Endothelial cell of umbilical vein (primary cell): ENCODE results near the gene SH3BP4. TPM values are rescaled to one million over a fixed set of nuclear protein-coding genes. Genes with fewer than 3 reads are reported as not detected.
A peak's percentile ranks its signal among the peaks of the same experiment; 100 is the strongest.

Source experiments
- Bru-seq: library from RNA; stranded (reverse); fragments of 400-500 nt; gene quantifications from one replicate; lab custom pipeline; 2021; lab: Mats Ljungman, UMichigan
- BruChase-seq, 2 experiments: library from RNA; stranded (reverse); fragments of 400-500 nt; gene quantifications; one replicate each; lab custom pipeline; 2021; lab: Mats Ljungman, UMichigan
- BruUV-seq: library from RNA; stranded (reverse); fragments of 400-500 nt; replicated peaks from 2 replicates; lab custom pipeline; 2021; lab: Mats Ljungman, UMichigan
- CTCF ChIA-PET: fragments of 300-600, 350-600 bp; sonication (Branson Sonifier 250); formaldehyde crosslinking; loops from one replicate; lab custom pipeline; 2021; ENCODE audit warnings: antibody characterized with exemption, inconsistent platforms; lab: Charles Lee
- POLR2A ChIA-PET: fragments of 300-600, 350-600 bp; sonication (Branson Sonifier 250); formaldehyde crosslinking; loops from one replicate; lab custom pipeline; 2021; ENCODE audit warnings: antibody characterized with exemption, inconsistent platforms; lab: Charles Lee
- DNase-seq: peaks from one replicate; pipeline ENCODE4 v3.0.0-alpha.2; 2011; ENCODE audit warnings: low read depth, low spot score
- FAIRE-seq: peaks from 2 replicates; lab custom pipeline; 2011; peaks lifted over from hg19 to GRCh38; lab: Jason Lieb, UNC
- H2AFZ ChIP-seq: 2 replicates; pipeline ENCODE4 v1.6.0; 2012; ENCODE audit warnings: low read depth, low read length, control low read depth, inconsistent platforms
- H3K27ac ChIP-seq: 2 replicates; pipeline ENCODE4 v1.5.1; 2011; ENCODE audit warnings: low read depth, mild to moderate bottlenecking, control low read depth, low read length, moderate library complexity; ENCODE audit not compliant: insufficient read depth
- H3K27me3 ChIP-seq, 2 experiments: 2 replicates each; pipeline versions ENCODE4 v1.6.0 to v1.6.1; 2011; ENCODE audit warnings: low read length in 2 of 2, mixed read lengths in 1 of 2; ENCODE audit not compliant: control insufficient read depth in 2 of 2, insufficient read depth in 2 of 2
- H3K36me3 ChIP-seq, 2 experiments: 2 replicates in 1 of 2; 3 replicates in 1 of 2; pipeline ENCODE4 v1.5.1; 2011; ENCODE audit warnings: low read length in 2 of 2, mild to moderate bottlenecking in 1 of 2, moderate library complexity in 1 of 2; ENCODE audit not compliant: control insufficient read depth in 2 of 2, insufficient read depth in 2 of 2; ENCODE audit errors: extremely low read depth in 1 of 2
- H3K4me1 ChIP-seq: 3 replicates; pipeline ENCODE4 v1.5.1; 2011; ENCODE audit warnings: mild to moderate bottlenecking, low read length; ENCODE audit not compliant: control insufficient read depth, insufficient read depth; ENCODE audit errors: extremely low read depth
- H3K4me2 ChIP-seq: 2 replicates; pipeline ENCODE4 v1.6.1; 2011; ENCODE audit warnings: low read length, control low read depth, mixed read lengths; ENCODE audit not compliant: insufficient read depth
- H3K4me3 ChIP-seq, 3 experiments: fragments of 200-600 bp in 1 of 3; sonication (generic), shearing (Covaris generic) in 1 of 3; replicated peaks in 1 of 3; 2 replicates each; pipeline ENCODE4 v1.5.1; 2011 to 2016; ENCODE audit warnings: control low read depth in 3 of 3, low read length in 3 of 3, mild to moderate bottlenecking in 2 of 3, inconsistent platforms in 1 of 3, low read depth in 1 of 3, moderate library complexity in 1 of 3; ENCODE audit not compliant: insufficient read depth in 1 of 3
- H3K79me2 ChIP-seq: 2 replicates; pipeline ENCODE4 v1.6.0; 2012; ENCODE audit warnings: low read length, inconsistent platforms; ENCODE audit not compliant: control insufficient read depth, insufficient read depth
- H3K9ac ChIP-seq: replicated peaks from 2 replicates; pipeline ENCODE3; 2011; ENCODE audit warnings: low read length, control low read depth; ENCODE audit not compliant: insufficient read depth; ENCODE audit errors: extremely low read depth
- H3K9me1 ChIP-seq: replicated peaks from 3 replicates; pipeline ENCODE4 v1.6.0; 2011; ENCODE audit warnings: mild to moderate bottlenecking, low read length; ENCODE audit not compliant: control insufficient read depth, insufficient read depth; ENCODE audit errors: extremely low read depth
- H3K9me3 ChIP-seq: replicated peaks from 2 replicates; pipeline ENCODE4 v1.5.1; 2012; ENCODE audit warnings: low read length, inconsistent platforms; ENCODE audit not compliant: control insufficient read depth, insufficient read depth
- H4K20me1 ChIP-seq: replicated peaks from 2 replicates; pipeline ENCODE3; 2011; ENCODE audit warnings: mild to moderate bottlenecking, low read length; ENCODE audit not compliant: control insufficient read depth, insufficient read depth; ENCODE audit errors: extremely low read depth
- CTCF ChIP-seq, 2 donors: IDR thresholded peaks; 1 replicate in 1 of 2; 2 replicates in 1 of 2; pipeline ENCODE4 v1.5.1; 2011; ENCODE audit warnings: low read length in 2 of 2, mild to moderate bottlenecking in 2 of 2, moderate library complexity in 2 of 2, control low read depth in 1 of 2, inconsistent platforms in 1 of 2, low read depth in 1 of 2; ENCODE audit not compliant: insufficient read depth in 1 of 2; ENCODE audit errors: extremely low read depth in 1 of 2
- EZH2 ChIP-seq: IDR thresholded peaks from 2 replicates; pipeline ENCODE4 v1.6.1; 2012; ENCODE audit warnings: borderline replicate concordance, low read depth, mild to moderate bottlenecking, moderate library complexity, low read length, inconsistent platforms; ENCODE audit not compliant: severe bottlenecking
- FOS ChIP-seq: IDR thresholded peaks from 2 replicates; pipeline ENCODE4 v1.6.1; 2011; ENCODE audit warnings: mild to moderate bottlenecking, low read length, moderate library complexity, borderline replicate concordance; ENCODE audit not compliant: insufficient read depth
- GATA2 ChIP-seq: IDR thresholded peaks from 2 replicates; pipeline ENCODE4 v1.7.0; 2011; ENCODE audit warnings: low read depth, mild to moderate bottlenecking, moderate library complexity, mixed read lengths, low read length; ENCODE audit not compliant: insufficient read length, insufficient read depth
- JUN ChIP-seq: IDR thresholded peaks from 2 replicates; pipeline ENCODE4 v1.6.1; 2011; ENCODE audit warnings: borderline replicate concordance, low read depth; ENCODE audit not compliant: insufficient read length, insufficient read depth
- MAX ChIP-seq: IDR thresholded peaks from 2 replicates; pipeline ENCODE4 v1.6.1; 2011; ENCODE audit not compliant: insufficient read depth, insufficient read length
- MYC ChIP-seq: IDR thresholded peaks from one replicate; pipeline ENCODE4 v1.6.1; 2011; ENCODE audit warnings: mild to moderate bottlenecking, low read depth, low read length
- POLR2A ChIP-seq: IDR thresholded peaks from 2 replicates; pipeline ENCODE4 v1.6.1; 2012; ENCODE audit warnings: low read depth, mild to moderate bottlenecking, control low read depth, low read length
- POLR2AphosphoS5 ChIP-seq: IDR thresholded peaks from 2 replicates; pipeline ENCODE4 v1.6.1; 2012; ENCODE audit warnings: low read depth, mild to moderate bottlenecking, control low read depth, low read length, moderate library complexity; ENCODE audit not compliant: insufficient read depth
- dilution Hi-C: fragments of 300-500 bp; cut with MboI; formaldehyde crosslinking; loops from one replicate; pipeline ENCODE4 v1.15.0; 2019; ENCODE audit warnings: low sequenced_read_pairs; ENCODE audit not compliant: extremely low pct_ligation_motif_present
- intact Hi-C: fragments of 100-400 bp; cut with micrococcal nuclease; formaldehyde crosslinking; loops from one replicate; pipeline ENCODE4 v1.10.0; 2022
- long read RNA-seq: library from polyadenylated mRNA; stranded (forward); transcript quantifications from one replicate; pipeline ENCODE4 v2.0.0, GENCODE V29; 2021
- polyA minus RNA-seq, 3 experiments: library from RNA; depleted of rRNA, polyadenylated mRNA; stranded (reverse); fragments of >200 nt; gene quantifications; 1 replicate in 1 of 3; 2 replicates in 2 of 3; pipeline ENCODE4 v1.2.3, GENCODE V29; 2011
- polyA plus RNA-seq, 4 experiments: library from polyadenylated mRNA; depleted of rRNA in 3 of 4; stranded (reverse) in 3 of 4; unstranded in 1 of 4; fragments of >200 nt; gene quantifications; 2 replicates each; pipeline versions ENCODE4 v1.2.1 to v1.2.3, GENCODE V29; 2011 to 2012; ENCODE audit warnings: missing spikeins in 1 of 4
- total RNA-seq: library from RNA; stranded (reverse); gene quantifications from 2 replicates; pipeline ENCODE4 v1.2.3, GENCODE V29; 2021

Gene SH3BP4
- total RNA-seq (100.0 and 105 TPM in 2 replicates), polyA plus RNA-seq (69.3 and 85.2 TPM in 2 replicates), polyA minus RNA-seq (178 and 188 TPM in 2 replicates), Bru-seq, nascent RNA (percentile 94 among the genes with signal in this experiment), BruChase-seq, experiment 1, labeled RNA remaining after a 6-hour chase (percentile 89 among the genes with signal in this experiment), BruChase-seq, experiment 2, labeled RNA remaining after a 2-hour chase (percentile 91 among the genes with signal in this experiment)
- polyA plus RNA-seq (2011; cell fraction: cytosol; rRNA removed): 69.0 and 71.6 TPM in 2 replicates
- polyA plus RNA-seq (2011; cell fraction: nucleus; rRNA removed): 86.3 and 102 TPM in 2 replicates
- 59.1 and 63.6 TPM in 2 replicates for polyA plus RNA-seq (2012)
- 15.5 TPM for polyA minus RNA-seq (2011; cell fraction: cytosol; rRNA and poly(A)+ RNA removed)
- polyA minus RNA-seq (2011; cell fraction: nucleus; rRNA and poly(A)+ RNA removed): 110 and 132 TPM in 2 replicates
- long read RNA-seq, full-length matches to known transcripts: 73 of 142 reads
- long read RNA-seq, partial matches to known transcripts: 58 of 142 reads
- long read RNA-seq, other reads (novel, unspliced or antisense): 11 of 142 reads

GRCh38 chr2:234951664-234952269 is at the start of gene SH3BP4:
Gene SH3BP4 (plus strand): TSS chr2:234952017. CDS start chr2:235035003, 82,986 bp downstream.
- Histone ChIP-seq H2AFZ (peak within 1 kb of the TSS; percentile 50), H3K27me3 (no peaks in the 10 kb centered on the region), H4K20me1 (peaks cover 5% of the 10 kb centered on the region), H3K4me2 (peak within 1 kb of the TSS; percentile 83), H3K4me3 (peak within 1 kb of the TSS; percentile 87 to 95 (median 94)), H3K27ac (peak within 1 kb of the TSS; percentile 92), H3K4me1 (peaks cover 28% of the 10 kb centered on the region), H3K9me1 (no peaks in the 10 kb centered on the region), H3K9me3 (no peaks in the 10 kb centered on the region), H3K9ac (peak within 1 kb of the TSS; percentile 98), H3K79me2 (peaks cover 49% of the 10 kb centered on the region), H3K36me3 (peaks cover 3% of the 10 kb centered on the region in 2 experiments)
- BruUV-seq: no TSS peak
- TF ChIP-seq POLR2A (peak; percentile 60), MYC (no peak), POLR2AphosphoS5 (peak; percentile 52), MAX (no peak)
- no peak for FAIRE-seq
- CTCF ChIA-PET: interaction anchor here (0.6 to 0.8 kb wide), 6 partner anchors 71 to 601 kb away, joined by 3 to 4 read pairs (median 3); no protein-coding TSS in a partner anchor
- peak; percentile 64 for DNase-seq
- POLR2A ChIA-PET: no interaction called here
- dilution Hi-C loops: no loop called here
- intact Hi-C loops: loop anchor here (2.0 to 10.0 kb wide), 4 partner anchors 75 to 977 kb away; no protein-coding TSS in a partner anchor

- Histone ChIP-seq H3K9ac (no peak overlapping the region), H3K27ac (no peak overlapping the region), H3K36me3 (no peaks in the 10 kb centered on the region), H3K4me3 (no peak overlapping the region), H3K9me1 (no peaks in the 10 kb centered on the region), H3K9me3 (no peaks in the 10 kb centered on the region), H3K27me3 (no peaks in the 10 kb centered on the region), H3K79me2 (no peaks in the 10 kb centered on the region), H3K4me2 (no peak overlapping the region), H3K4me1 (no peaks in the 10 kb centered on the region), H2AFZ (no peak overlapping the region), H4K20me1 (no peaks in the 10 kb centered on the region)
- CTCF ChIA-PET: no interaction called here
- POLR2A ChIA-PET: no interaction called here
- FAIRE-seq (no peak), DNase-seq (no peak)
- intact Hi-C loops (loop anchor here (5.0 kb wide), 1 partner anchor 38 kb away; no protein-coding TSS in a partner anchor), dilution Hi-C loops (no loop called here)
- BruUV-seq: no TSS peak
- TF ChIP-seq POLR2A: no peak
- no peak for TF ChIP-seq MAX
- no peak for TF ChIP-seq JUN
- no peak for TF ChIP-seq POLR2AphosphoS5
- TF ChIP-seq GATA2: no peak
- TF ChIP-seq EZH2: no peak
- no peak for TF ChIP-seq MYC
- no peak for TF ChIP-seq FOS
- no peak for TF ChIP-seq CTCF (IDR thresholded peaks at IDR 0.05; ENCODE audit: extremely low read depth in 1 of 2, insufficient read depth in 1 of 2, low read depth in 1 of 2, low read length in 2 of 2)
Measured at GRCh38 chr2:234904785-234905184, 47.0 kb upstream of the SH3BP4 start.
